Liver (tissue), 9 donors: ENCODE measurements around the gene PON2. TPM values are rescaled to one million over a fixed set of nuclear protein-coding genes. Genes with fewer than 3 reads are reported as not detected.

Experiments used
- DNase-seq: peaks from one replicate; pipeline ENCODE4 v3.0.0-alpha.2; 2017; ENCODE audit warnings: low spot score
- H3K27ac ChIP-seq, 2 donors: one replicate each; pipeline ENCODE4 v1.7.0; 2013; ENCODE audit warnings: inconsistent platforms in 2 of 2, low read length in 2 of 2, control low read depth in 1 of 2, low read depth in 1 of 2, mild to moderate bottlenecking in 1 of 2
- H3K27me3 ChIP-seq, 4 donors: one replicate each; pipeline versions ENCODE4 v1.6.1 to v1.7.0; 2013; ENCODE audit warnings: low read length in 3 of 4, inconsistent platforms in 1 of 4, mild to moderate bottlenecking in 1 of 4, moderate library complexity in 1 of 4; ENCODE audit not compliant: control insufficient read depth in 4 of 4, insufficient read depth in 4 of 4
- H3K36me3 ChIP-seq, 4 donors: one replicate each; pipeline versions ENCODE4 v1.6.1 to v1.7.0; 2013; ENCODE audit warnings: low read length in 3 of 4, mild to moderate bottlenecking in 3 of 4, low read depth in 1 of 4, moderate library complexity in 1 of 4; ENCODE audit not compliant: control insufficient read depth in 4 of 4, insufficient read depth in 3 of 4
- H3K4me1 ChIP-seq, 4 donors: one replicate each; pipeline versions ENCODE4 v1.6.1 to v1.7.0; 2013; ENCODE audit warnings: low read length in 3 of 4, mild to moderate bottlenecking in 3 of 4, moderate library complexity in 1 of 4; ENCODE audit not compliant: control insufficient read depth in 4 of 4, insufficient read depth in 4 of 4
- H3K4me3 ChIP-seq, 3 donors: one replicate each; pipeline versions ENCODE4 v1.6.1 to v1.7.0; 2013; ENCODE audit warnings: low read length in 3 of 3, control low read depth in 1 of 3, low read depth in 1 of 3, mild to moderate bottlenecking in 1 of 3
- H3K9ac ChIP-seq, 2 donors: one replicate each; pipeline ENCODE4 v1.7.0; 2013; ENCODE audit warnings: low read length in 2 of 2, mild to moderate bottlenecking in 2 of 2, moderate library complexity in 2 of 2, control low read depth in 1 of 2, low read depth in 1 of 2
- H3K9me3 ChIP-seq, 4 donors: one replicate each; pipeline versions ENCODE4 v1.6.1 to v1.7.0; 2013; ENCODE audit warnings: low read length in 3 of 4; ENCODE audit not compliant: control insufficient read depth in 4 of 4
- FOXA1 ChIP-seq: IDR thresholded peaks from 2 replicates; pipeline ENCODE4 v1.6.1; 2016; ENCODE audit warnings: antibody characterized with exemption
- FOXA2 ChIP-seq: IDR thresholded peaks from 2 replicates; pipeline ENCODE4 v1.6.1; 2016; ENCODE audit warnings: antibody characterized with exemption
- GABPA ChIP-seq, 2 donors: IDR thresholded peaks in 1 of 2; conservative IDR thresholded peaks in 1 of 2; 2 replicates each; pipeline ENCODE4 v1.6.1; 2016; ENCODE audit warnings: antibody characterized with exemption in 2 of 2, mild to moderate bottlenecking in 1 of 2, moderate library complexity in 1 of 2
- HNF4A ChIP-seq, 2 donors: conservative IDR thresholded peaks; 2 replicates each; pipeline ENCODE4 v1.6.1; 2016; ENCODE audit warnings: antibody characterized with exemption in 2 of 2, mild to moderate bottlenecking in 2 of 2
- HNF4G ChIP-seq: IDR thresholded peaks from 2 replicates; pipeline ENCODE4 v1.6.1; 2016; ENCODE audit warnings: antibody characterized with exemption
- MAX ChIP-seq: IDR thresholded peaks from 2 replicates; pipeline ENCODE4 v1.6.1; 2016; ENCODE audit warnings: antibody characterized with exemption
- NR2F2 ChIP-seq: IDR thresholded peaks from 2 replicates; pipeline ENCODE4 v1.6.1; 2016; ENCODE audit warnings: antibody characterized with exemption
- RAD21 ChIP-seq, 2 donors: IDR thresholded peaks; 2 replicates each; pipeline ENCODE4 v1.6.1; 2016; ENCODE audit warnings: antibody characterized with exemption in 2 of 2, mild to moderate bottlenecking in 2 of 2
- RXRA ChIP-seq, 2 donors: IDR thresholded peaks; 2 replicates each; pipeline ENCODE4 v1.6.1; 2017 to 2018; ENCODE audit warnings: antibody characterized with exemption in 2 of 2, mild to moderate bottlenecking in 1 of 2
- SP1 ChIP-seq: IDR thresholded peaks from 2 replicates; pipeline ENCODE4 v1.6.1; 2018; ENCODE audit warnings: antibody characterized with exemption, mild to moderate bottlenecking
- TAF1 ChIP-seq: conservative IDR thresholded peaks from 2 replicates; pipeline ENCODE4 v1.6.1; 2016; ENCODE audit warnings: antibody characterized with exemption, mild to moderate bottlenecking
- YY1 ChIP-seq: IDR thresholded peaks from 2 replicates; pipeline ENCODE4 v1.6.1; 2016; ENCODE audit warnings: antibody characterized with exemption, mild to moderate bottlenecking
- WGBS: extraction: QIAGEN DNeasy Blood & Tissue Kit; methylation state at CpG from one replicate; pipeline ENCODE4 v1.1.7; 2013; 5-methylcytosine and 5-hydroxymethylcytosine counted together
- polyA plus RNA-seq, 2 donors: library from polyadenylated mRNA; stranded (reverse) in 1 of 2; unstranded in 1 of 2; fragments of 200-250 nt in 1 of 2; fragments of >200 nt in 1 of 2; fragmentation: Nextera tagmentation in 1 of 2; extraction: Ambion mirVana in 1 of 2; gene quantifications; one replicate each; pipeline versions ENCODE4 v1.2.1 to v1.2.3, GENCODE V29; 2013 to 2015
- total RNA-seq, 2 donors: library from RNA; depleted of rRNA; stranded (reverse); fragments of >200 nt; gene quantifications; one replicate each; pipeline ENCODE4 v1.2.3, GENCODE V29; 2014
- TF ChIP-seq, protein P1 (sequence below): IDR thresholded peaks from 2 replicates; pipeline ENCODE4 v1.6.1; 2016; ENCODE audit warnings: antibody characterized with exemption, mild to moderate bottlenecking
- TF ChIP-seq, protein P2 (sequence below): IDR thresholded peaks from 2 replicates; pipeline ENCODE4 v1.6.1; 2016; ENCODE audit warnings: antibody characterized with exemption
- TF ChIP-seq, protein P3 (sequence below): fragments of 150-350 bp; IDR thresholded peaks from 2 replicates; pipeline ENCODE4 v1.5.1; 2017; ENCODE audit warnings: improper control_type of control experiment, low read depth, low read length; ENCODE audit not compliant: missing input control
- donor health status: healthy.
- donor health status: healthy.
- donor health status: healthy.
- donor health status: healthy.
- donor health status: healthy.

The PON2 gene
- total and polyA plus RNA-seq, 4 donors = 99.1 to 276 (median 169) TPM

- peak overlapping the region; percentile 0 to 59 for H3K9ac ChIP-seq
- H3K9me3 ChIP-seq = no peaks in the 10 kb centered on the region
- H3K27ac ChIP-seq = peak overlapping the region; percentile 88
- 28% methylated on average over 11 of the region's 11 CpGs for WGBS
- no peaks in the 10 kb centered on the region for H3K27me3 ChIP-seq
- no peak for DNase-seq
- H3K36me3 ChIP-seq = no peaks in the 10 kb centered on the region
- H3K4me3 ChIP-seq = peak overlapping the region; percentile 76 to 88 (median 79)
- H3K4me1 ChIP-seq = peaks cover 6 to 49% (median 37%) of the 10 kb centered on the region in 4 donors
- TF ChIP-seq NR2F2 (no peak), GABPA (IDR thresholded peaks at IDR 0.05 in 1 of 2, conservative IDR thresholded peaks at IDR 0.05 in 1 of 2) (no peak), HNF4G (no peak), RAD21 (IDR thresholded peaks at IDR 0.05) (no peak), HNF4A (conservative IDR thresholded peaks at IDR 0.05) (no peak), YY1 (peak; percentile 80), RXRA (IDR thresholded peaks at IDR 0.05) (peak in 1 of 2 donors; percentile 19), MAX (no peak), SP1 (no peak), TAF1 (peak; percentile 44)
- TF ChIP-seq, protein P1, sequence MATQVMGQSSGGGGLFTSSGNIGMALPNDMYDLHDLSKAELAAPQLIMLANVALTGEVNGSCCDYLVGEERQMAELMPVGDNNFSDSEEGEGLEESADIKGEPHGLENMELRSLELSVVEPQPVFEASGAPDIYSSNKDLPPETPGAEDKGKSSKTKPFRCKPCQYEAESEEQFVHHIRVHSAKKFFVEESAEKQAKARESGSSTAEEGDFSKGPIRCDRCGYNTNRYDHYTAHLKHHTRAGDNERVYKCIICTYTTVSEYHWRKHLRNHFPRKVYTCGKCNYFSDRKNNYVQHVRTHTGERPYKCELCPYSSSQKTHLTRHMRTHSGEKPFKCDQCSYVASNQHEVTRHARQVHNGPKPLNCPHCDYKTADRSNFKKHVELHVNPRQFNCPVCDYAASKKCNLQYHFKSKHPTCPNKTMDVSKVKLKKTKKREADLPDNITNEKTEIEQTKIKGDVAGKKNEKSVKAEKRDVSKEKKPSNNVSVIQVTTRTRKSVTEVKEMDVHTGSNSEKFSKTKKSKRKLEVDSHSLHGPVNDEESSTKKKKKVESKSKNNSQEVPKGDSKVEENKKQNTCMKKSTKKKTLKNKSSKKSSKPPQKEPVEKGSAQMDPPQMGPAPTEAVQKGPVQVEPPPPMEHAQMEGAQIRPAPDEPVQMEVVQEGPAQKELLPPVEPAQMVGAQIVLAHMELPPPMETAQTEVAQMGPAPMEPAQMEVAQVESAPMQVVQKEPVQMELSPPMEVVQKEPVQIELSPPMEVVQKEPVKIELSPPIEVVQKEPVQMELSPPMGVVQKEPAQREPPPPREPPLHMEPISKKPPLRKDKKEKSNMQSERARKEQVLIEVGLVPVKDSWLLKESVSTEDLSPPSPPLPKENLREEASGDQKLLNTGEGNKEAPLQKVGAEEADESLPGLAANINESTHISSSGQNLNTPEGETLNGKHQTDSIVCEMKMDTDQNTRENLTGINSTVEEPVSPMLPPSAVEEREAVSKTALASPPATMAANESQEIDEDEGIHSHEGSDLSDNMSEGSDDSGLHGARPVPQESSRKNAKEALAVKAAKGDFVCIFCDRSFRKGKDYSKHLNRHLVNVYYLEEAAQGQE = no peak
- TF ChIP-seq, protein P2, sequence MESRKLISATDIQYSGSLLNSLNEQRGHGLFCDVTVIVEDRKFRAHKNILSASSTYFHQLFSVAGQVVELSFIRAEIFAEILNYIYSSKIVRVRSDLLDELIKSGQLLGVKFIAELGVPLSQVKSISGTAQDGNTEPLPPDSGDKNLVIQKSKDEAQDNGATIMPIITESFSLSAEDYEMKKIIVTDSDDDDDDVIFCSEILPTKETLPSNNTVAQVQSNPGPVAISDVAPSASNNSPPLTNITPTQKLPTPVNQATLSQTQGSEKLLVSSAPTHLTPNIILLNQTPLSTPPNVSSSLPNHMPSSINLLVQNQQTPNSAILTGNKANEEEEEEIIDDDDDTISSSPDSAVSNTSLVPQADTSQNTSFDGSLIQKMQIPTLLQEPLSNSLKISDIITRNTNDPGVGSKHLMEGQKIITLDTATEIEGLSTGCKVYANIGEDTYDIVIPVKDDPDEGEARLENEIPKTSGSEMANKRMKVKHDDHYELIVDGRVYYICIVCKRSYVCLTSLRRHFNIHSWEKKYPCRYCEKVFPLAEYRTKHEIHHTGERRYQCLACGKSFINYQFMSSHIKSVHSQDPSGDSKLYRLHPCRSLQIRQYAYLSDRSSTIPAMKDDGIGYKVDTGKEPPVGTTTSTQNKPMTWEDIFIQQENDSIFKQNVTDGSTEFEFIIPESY = no peak
- TF ChIP-seq, protein P3, sequence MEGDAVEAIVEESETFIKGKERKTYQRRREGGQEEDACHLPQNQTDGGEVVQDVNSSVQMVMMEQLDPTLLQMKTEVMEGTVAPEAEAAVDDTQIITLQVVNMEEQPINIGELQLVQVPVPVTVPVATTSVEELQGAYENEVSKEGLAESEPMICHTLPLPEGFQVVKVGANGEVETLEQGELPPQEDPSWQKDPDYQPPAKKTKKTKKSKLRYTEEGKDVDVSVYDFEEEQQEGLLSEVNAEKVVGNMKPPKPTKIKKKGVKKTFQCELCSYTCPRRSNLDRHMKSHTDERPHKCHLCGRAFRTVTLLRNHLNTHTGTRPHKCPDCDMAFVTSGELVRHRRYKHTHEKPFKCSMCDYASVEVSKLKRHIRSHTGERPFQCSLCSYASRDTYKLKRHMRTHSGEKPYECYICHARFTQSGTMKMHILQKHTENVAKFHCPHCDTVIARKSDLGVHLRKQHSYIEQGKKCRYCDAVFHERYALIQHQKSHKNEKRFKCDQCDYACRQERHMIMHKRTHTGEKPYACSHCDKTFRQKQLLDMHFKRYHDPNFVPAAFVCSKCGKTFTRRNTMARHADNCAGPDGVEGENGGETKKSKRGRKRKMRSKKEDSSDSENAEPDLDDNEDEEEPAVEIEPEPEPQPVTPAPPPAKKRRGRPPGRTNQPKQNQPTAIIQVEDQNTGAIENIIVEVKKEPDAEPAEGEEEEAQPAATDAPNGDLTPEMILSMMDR = peak; percentile 11
These were observed 39.1 kb downstream of the PON2 start for GRCh38 chr7:95395755-95396135.

GRCh38 chr7:95394370-95394769 lies 40.5 kb downstream of the PON2 start:
- peak overlapping the region in 1 of 2 donors; percentile 59 for H3K9ac ChIP-seq
- 74% methylated on average over 3 of the region's 3 CpGs for WGBS
- H3K9me3 ChIP-seq = no peaks in the 10 kb centered on the region
- H3K4me1 ChIP-seq = peaks cover 6 to 38% (median 28%) of the 10 kb centered on the region in 4 donors
- H3K27me3 ChIP-seq = no peaks in the 10 kb centered on the region
- H3K4me3 ChIP-seq = peak overlapping the region in 1 of 3 donors; percentile 22
- no peak for DNase-seq
- TF ChIP-seq FOXA2 (no peak), MAX (no peak), HNF4G (no peak), TAF1 (no peak), GABPA (IDR thresholded peaks at IDR 0.05 in 1 of 2, conservative IDR thresholded peaks at IDR 0.05 in 1 of 2) (no peak), FOXA1 (no peak), YY1 (no peak), RXRA (IDR thresholded peaks at IDR 0.05) (no peak)
- TF ChIP-seq, protein P1 = no peak
- TF ChIP-seq, protein P2 = no peak
- H3K36me3 ChIP-seq = peaks cover 0 to 9% (median 6%) of the 10 kb centered on the region in 4 donors
- H3K27ac ChIP-seq = peak overlapping the region in 1 of 2 donors; percentile 12
